Stimulated activated CD8-positive, alpha-beta memory T cell treated with anti-CD3 and anti-CD28 coated beads, Interleukin-12 subunit alpha, Interleukin-12 subunit beta, amount 100 ng/mL, for 24 hours (primary cell): Measurements from ENCODE around the gene RAB11FIP3.

Source experiments
- DNase-seq: peaks from one replicate; pipeline ENCODE4 v3.0.0-alpha.2; 2020; ENCODE audit errors: extremely low read depth

The RAB11FIP3 gene

DNA sequence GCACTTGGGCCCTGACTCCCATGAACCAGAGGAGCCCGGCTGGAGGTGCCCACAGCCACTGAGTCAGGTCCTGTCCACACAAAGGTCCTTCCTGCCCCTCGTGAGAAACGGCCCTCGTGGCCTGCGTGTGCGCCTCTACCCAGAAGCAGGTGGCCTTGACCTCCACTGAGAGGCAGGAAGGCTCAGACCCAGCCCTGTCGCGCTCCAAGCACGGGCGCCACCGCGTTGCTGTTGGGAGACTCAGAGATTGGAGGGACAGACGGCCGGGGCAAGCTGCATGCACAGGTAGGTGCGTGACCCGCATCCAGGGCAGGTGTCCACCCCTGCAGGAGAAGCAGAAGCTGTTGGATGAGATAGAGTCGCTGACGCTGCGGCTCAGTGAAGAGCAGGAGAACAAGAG is 94.0 kb downstream of the RAB11FIP3 start:
- DNase-seq, result no peak

DNA sequence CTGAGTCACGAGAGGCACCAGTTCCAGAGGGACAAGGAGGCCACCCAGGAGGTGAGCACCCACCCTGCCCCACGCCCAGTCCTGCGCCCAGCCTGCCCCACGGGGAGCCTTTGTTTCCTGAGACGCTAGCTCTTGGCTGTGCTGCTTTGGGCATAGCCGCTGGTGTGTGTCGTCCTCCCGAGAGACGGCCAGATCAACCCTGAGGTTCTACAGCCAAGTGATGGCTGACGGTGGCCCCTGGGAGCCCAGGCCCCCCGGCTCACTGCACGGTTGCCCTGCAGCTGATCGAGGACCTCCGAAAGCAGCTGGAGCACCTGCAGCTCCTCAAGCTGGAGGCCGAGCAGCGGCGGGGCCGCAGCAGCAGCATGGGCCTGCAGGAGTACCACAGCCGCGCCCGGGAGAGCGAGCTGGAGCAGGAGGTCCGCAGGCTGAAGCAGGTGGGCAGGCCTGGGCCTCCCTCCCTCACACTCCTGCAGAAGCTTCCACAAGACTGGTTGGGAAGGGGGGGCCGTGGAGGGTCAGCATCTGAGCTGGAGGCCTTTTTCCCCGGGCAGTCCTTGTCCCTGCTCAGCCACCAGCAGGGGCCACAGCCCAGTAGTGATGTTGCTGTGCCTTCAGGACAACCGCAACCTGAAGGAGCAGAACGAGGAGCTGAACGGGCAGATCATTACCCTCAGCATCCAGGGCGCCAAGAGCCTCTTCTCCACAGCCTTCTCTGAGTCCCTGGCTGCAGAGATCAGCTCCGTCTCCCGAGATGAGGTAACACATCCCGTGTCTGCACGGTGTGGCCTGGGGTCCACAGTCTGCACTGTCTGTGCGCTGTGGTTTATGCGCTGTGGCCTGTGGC is 94.6 kb downstream of the RAB11FIP3 start:
- DNase-seq, result no peak

DNA sequence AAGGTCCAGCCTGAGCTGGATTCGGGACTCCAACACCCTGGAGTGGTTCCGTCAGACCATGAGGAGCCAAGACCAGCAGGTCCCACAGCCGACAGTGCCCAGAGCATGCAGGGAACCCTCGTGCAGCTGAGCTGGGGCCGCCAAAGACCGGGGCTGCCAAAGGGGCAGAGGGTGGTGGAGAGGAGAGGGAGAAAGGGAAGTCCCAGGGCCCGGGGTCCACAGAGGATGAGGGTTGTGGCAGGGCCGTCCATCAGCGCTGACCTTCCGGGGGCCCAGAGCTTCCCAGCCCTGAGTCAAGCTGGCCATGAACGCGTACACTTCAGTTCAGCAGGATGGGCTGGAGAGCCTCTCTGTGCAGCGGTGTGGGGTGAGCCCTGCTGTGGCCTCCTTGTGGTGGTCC is 95.4 kb downstream of the RAB11FIP3 start:
- no peak for DNase-seq

DNA sequence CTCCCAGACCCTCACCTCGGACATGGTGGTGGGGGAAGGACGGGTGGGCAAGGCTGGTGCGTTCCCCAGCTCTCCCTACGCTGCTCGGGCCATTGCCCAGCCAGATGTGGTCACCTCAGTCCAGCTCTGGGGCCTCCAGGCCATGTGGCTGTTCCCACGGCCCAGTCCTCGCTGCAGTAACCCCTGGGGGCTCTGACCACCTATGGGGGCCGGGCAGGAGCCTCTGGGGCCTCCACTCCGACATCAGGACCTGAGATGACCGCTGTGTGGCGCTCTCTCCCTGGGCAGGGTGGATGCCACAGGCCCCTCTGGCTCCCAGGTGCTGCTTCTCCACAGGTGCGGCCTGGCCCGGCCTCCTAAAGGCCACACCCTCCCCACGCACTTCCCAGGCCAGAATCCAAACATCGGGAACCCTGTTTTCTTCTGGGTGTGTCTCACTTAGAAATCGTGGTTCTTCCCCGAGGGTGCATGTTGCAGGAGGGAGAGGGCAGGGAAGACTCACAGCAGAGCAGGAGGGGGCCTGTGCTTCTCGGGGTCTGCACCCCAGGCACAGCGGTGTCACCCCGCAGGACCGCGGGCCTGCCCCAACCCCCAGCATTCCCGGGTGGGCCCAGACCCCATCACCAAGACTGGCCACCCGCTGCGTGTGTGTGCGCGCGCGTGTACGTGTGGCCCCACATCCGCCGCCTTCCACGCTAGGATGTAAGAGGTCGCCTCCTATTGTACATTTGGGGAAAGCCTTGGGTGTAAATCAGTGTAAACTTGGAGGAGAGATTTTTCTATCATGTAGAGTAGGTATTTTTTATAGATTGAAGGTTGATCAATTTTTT is 96.1 kb downstream of the RAB11FIP3 start:
- no peak for DNase-seq

DNA sequence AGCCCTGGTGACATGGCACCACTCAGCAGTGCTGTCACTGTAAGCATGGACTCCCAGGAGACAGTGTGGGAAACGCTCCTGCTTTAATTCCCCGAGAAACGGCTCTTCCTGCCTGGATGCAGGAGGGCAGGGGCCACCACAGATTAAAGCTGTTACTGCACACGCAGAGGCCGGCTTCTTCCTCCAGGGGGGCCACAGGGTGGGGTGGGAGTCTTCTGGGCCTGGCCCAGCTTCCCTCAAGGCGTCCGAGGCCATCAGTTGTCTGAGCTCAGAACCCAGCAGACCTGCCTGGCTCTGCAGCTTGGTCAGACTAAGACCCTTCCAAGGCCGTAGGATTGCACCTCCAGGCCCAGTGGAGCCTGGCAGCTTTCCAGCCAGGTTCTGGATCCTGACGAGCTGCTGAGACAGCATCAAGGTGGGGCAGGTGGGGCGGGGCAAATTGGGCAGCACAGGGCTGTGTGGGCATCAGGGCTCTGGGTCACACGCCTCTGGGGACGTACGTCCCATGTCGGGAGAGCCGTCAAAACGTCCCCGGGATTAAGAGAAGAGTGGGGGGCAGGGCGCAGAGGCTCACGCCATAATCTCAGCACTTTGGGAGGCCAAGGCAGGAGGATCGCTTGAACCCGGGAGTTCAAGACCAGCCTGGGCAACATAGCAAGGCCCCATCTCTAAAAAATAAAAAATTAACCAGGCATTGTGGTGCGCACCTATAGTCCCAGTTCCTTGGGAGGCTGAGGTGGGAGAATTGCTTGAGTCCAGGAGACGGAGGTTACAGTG is 97.1 kb downstream of the RAB11FIP3 start:
- no peak for DNase-seq

DNA sequence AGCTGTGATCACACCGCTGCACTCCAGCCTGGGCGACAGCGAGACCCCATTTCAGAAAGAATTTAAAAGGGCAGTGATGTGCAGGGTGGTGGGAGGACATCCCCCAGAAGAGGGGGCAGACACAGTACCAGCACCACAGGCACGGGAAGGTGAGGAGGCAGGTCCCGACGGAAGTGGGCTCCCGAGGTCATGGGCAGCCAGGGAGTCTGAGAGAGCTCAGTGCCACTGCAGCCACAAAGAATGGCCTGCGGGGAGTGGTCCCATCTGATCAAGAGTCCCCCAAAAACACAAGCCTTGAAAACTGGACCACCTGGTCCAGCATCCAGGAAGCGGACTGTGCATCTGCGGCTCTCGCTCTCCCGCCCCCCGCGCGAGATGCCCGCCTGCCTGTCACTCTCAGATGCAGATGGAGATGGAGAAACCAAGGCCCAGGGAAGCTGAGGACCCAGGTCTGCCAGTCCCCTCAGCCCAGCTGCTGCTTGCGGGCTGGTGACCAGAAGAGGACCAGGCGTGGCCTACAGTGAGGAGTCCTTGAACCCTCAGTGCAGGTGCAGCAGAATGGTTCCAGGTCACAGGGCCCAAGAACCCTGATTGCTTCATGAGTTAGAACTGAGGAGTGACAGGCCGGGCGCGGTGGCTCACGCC is 97.8 kb downstream of the RAB11FIP3 start:
- DNase-seq, result no peak

DNA sequence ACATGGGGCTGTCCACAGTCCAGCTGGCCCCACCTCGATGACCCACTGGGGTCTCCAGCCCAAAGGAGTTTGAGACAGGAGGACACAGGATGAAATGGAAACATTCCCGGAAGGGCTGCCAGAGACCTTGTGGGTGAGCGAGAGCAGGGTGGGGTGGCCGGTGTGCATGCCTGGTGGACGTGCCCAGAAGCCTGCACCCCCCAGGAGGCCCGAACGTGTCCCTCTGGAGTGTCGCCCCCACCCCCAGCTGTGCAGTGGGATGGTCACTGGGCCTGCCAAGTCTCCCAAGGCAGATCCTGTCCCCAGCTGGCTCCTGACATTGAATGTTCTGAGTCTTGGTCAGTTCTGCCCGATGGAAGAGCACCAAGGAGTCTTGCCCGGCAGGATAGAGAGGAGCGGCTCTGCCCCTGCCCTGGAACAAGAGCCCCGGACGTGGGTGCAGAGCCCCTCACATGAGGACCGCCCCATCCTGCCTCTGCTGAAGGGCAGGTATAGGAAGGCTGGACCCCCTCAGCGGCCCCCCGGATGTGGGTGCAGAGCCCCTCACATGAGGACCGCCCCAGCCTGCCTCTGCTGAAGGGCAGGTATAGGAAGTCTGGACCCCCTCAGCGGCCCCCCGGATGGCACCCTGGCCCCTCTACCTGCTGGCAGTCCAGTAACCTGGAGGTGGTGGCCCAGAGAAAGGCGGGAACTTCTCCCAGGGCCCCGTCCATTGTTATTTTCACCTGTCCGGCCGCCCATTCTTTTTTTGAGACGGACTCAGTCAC is 99.0 kb downstream of the RAB11FIP3 start:
- no peak for DNase-seq

DNA sequence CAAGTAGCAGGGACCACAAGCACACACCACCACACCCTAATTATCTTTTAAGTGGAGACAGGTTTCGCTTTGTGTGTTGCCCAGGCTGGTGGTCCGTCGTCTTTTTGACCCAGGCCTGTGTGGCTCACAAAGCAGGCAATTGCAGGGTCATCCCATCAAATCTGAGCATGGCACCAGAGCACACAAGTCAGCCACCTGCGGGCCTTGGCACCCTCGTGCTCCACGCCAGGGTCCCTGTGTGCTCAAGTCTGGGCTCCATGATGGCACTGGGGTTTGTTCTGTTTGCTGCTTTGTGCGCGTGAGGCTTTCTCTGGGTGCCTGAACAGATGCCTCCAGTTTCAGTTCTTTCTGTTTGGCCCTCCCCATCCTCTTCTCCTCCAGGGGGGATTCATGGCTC is 99.7 kb downstream of the RAB11FIP3 start:
- DNase-seq, result no peak

DNA sequence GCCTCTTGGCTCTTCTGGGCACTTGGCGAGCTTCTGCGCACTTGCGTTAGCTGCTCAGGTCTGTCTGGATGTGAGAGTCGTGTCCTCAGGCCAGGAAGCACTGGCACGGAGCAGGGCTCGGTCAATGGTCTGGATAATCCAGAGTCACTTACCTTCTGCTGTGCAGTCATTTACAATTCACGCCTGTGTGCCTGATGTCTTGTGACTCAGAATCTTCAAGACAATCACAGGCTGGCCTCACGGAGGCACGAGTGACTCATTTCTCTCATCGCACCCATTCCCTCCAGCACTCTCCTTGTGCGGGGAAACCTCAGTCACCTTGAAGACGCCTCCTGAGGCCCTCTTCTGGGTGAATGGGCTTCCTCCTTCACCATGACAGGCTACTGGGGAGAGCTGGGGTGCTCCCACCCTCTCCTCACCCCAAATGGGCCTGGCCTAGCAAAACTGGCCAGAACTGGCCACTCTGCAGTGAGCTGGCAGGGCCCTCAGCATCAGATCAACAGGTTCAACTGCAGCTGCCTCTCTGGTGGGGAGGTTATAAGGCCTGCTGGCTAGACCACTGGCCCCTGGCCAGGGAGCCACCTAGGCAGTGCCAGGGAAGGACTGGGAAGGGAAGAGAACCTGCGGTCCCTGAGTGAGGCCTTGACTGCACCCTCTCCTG is 100.2 kb downstream of the RAB11FIP3 start:
- peak; percentile 53 for DNase-seq

DNA sequence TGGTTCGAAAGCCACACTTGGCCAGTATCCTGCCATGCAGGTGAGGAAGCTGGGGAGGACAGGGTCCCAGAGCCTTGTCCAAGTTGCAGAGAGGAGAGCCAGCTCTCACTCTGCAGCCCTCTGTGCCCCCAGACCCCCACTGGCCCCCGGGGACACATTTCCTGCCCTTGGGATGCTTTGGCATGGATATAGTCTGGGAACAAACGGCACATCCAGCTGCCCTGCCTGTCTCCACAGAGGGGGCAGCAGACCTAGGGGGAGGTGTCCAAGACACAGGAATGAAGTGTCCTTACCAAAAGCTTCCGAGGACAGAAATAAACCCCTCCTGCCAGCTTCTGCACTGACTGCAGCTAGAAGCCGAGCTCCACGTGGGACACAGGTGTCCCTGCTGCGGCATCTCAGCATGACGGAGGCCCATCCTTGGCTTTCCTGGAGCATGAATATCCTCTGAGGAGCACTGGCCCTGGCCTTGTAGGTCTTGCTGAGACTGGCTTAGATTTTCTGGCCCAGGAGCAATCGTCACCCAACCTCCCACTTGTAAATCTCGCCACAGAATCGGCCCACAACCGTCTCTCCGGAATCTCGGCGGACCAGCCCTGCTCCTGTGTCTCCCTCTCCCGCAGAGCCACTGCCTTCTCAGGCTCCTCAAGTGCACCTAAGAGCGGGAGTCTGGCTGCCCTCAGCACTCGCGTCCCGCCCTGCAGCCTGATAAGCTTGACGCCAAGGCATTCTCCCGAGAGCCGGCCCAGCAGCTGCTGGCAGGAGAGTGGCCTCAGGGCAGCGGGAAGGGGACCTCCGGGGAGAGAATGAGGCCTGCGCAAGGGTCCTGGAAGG is 100.9 kb downstream of the RAB11FIP3 start:
- no peak for DNase-seq

DNA sequence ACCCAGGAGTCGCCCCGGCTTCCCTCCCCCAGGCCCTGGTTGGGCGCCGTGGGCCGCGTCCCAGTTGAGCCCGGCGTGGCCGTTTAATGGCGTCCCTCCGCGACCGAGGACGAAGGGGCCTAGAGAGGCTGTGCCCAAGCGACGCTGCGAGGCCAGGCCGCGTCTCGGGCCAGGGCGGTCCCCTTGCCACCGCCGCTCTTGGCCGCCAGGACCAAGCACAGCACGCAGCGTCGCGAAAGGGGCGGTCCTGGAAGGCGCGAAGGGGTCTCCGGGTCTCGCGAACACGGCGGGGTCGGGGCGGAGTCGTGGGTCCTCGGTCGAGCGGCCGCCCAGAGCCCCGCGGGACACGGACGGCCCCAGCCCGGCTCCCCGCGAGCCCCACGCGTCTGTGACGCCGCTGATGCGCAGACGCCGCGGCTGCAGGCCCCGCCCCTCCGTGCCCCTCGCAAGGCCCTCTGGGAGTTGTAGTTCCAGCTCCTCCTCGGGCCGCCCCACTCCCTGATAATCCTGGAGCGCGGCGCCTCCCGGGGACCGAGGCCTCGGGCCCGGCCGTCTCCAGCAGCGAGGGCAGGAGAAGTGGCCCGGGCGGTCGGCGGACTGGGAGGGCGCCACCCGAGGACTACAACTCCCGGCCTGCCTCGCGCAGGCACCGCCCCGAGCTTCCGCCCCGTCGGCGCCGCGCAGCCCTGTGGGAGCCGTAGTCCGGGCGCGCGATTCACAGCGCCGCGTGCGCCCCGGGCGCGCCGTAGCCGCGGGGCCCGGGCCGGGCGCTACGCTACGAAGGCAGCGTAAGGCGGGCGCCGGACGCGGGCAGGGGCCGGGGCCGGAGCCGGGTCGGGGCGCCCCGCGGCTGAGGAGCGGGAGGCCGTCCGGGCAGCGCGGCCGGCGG is 101.8 kb downstream of the RAB11FIP3 start, which contains the start of gene CAPN15:
Gene CAPN15 (plus strand): TSS at position 698 of the 889 bp plus-strand sequence. CDS start 19,127 bp downstream, outside the sequence.
- peak; percentile 71 for DNase-seq

DNA sequence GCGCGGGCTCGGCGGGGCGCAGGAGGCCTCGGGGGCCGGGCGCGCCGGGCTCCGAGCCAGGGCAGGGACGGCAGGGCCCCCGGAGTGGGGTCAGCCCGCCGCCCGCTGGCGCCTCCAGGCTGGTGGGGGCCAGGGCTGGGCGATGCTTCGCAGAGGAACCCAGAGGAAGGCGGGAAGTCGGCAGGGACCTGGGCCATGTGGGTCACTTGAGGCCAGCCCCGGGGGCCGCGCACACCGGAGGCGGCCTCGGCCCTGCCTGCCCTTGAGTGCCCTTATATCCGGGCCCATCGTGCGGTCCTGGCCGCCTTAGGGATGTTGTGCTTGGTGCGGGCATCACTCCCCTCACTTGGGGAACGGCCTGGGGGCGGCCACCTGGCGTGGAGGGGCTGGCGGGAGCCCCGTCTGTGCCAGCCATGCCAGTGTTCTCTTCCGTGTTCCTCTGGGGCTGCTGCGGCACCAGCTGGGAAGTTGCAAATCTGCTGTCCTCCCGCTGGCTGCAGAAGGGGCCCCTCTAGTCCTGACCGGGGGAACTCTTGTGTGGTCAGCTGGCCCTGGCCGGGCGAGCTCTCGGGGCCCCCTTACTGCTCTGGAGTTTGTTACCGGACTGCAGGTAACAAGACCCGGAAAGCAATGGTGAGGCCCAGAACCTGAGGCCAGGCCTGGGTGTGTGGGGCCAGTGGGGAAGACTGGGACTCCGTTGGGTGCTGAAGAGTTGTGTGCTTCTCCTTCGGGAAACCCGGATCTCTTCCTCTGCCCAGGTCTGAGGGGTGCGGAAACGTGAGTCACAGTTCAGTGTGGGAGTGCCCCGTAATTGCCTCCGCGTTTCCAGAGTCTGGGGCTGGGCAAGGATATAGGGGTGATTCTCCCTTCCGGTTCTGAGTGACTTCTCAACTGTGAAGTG is 102.9 kb downstream of the RAB11FIP3 start:
- DNase-seq, result no peak

DNA sequence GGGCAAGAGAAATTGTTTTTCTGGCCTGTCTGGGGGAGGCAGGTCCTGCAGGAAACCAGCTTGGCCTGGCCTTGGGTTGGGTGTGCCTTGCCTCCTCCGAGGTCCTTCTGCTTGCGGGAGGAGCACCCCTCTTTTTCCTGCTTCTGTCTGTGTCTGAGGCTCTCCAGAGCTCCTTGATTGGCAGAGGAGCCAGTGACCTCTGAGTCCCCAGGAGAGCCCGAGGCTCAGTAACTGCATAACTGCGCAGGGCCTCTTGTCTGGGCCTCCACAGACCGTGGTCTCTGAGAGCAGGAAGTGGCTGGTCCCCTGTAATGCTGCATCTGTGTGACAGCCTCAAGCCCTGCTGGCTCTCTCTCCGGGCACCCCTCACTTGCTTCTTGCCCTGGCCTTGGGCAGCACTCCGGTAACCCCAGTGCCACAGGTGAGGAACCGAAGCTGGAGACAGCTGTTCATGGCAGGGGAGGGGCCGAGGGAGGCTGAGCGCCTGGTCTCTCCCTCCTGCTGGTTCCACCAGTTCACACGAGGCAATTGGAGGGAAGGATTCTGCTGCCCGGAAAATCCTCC is 103.6 kb downstream of the RAB11FIP3 start:
- DNase-seq, result no peak

DNA sequence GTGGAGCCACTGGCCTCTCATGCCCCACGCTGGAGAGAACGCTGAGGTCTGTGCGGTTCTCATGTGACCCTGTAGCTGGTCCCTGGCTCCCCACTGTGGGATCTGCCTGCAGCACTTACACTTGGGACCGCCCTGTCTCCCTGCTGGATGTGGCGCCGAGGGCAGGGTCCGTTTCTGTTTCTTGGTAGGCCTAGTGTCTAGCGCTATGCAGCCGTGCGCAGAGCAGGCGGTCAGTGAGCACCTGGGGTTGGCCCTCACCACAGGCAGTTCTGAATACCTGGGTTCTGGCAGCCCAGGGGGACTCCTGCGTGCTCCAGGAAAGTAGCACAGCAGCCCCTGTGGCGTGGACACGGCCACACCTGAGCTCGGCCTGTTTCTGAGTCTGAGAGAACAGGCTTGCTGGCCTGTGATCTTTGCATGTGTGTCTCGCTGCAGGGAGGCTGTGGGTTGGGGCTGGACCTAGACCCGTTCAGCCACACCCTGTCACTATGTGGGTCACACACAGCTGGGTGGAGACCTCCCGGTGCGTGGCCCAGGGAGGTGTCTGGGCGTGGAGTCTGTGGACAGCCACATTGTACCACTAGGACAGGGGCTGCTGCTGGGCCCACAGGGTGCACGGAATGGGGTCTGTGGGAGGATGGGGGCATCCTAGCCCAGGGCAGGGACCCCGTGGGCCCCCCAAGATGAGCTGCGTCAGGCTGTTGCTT is 104.8 kb downstream of the RAB11FIP3 start:
- no peak for DNase-seq

DNA sequence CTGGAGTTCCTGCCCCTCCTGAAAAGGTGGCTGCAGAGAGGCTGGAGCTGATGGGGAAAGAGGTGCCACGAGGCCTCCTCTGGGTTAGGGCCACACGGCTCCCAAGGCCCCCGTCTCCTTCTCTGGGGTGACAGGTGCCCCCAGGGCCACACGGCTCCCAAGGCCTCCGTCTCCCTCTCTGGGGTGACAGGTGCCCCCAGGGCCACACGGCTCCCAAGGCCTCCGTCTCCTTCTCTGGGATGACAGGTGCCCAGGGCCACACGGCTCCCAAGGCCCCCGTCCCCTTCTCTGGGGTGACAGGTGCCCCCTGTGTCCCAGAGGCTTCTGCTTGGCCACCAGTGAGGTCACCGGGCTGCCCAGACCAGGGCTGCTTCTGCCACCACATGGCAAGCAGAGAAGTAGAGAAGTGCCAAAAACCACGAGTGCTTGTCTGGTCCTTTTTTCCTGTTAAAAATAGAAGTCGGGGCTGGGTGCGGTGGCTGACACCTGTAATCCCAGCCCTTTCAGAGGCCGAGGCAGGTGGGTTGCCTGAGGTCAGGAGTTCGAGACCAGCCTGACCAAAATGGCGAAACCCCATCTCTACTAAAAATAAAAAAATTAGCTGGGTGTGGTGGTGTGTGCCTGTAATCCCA is 106.2 kb downstream of the RAB11FIP3 start:
- no peak for DNase-seq
